Endothelial cell of hepatic sinusoid (primary cell): ENCODE results near the gene HS6ST3.

Source experiments
- in situ Hi-C: cut with HindIII; loops from 2 replicates; pipeline ENCODE4 v1.10.0; 2017; ENCODE audit warnings: low sequenced_read_pairs

Gene HS6ST3

GRCh38 chr13:96696389-96696900 is 606.5 kb downstream of the HS6ST3 start:
- in situ Hi-C loops, result no loop called here

GRCh38 chr13:96700657-96701056 is 610.8 kb downstream of the HS6ST3 start:
- in situ Hi-C loops, result no loop called here

- in situ Hi-C loops, result no loop called here
These were observed 617.2 kb downstream of the HS6ST3 start for GRCh38 chr13:96707146-96707545.

GRCh38 chr13:96710166-96710862 is 620.4 kb downstream of the HS6ST3 start:
- in situ Hi-C loops, result no loop called here

DNA sequence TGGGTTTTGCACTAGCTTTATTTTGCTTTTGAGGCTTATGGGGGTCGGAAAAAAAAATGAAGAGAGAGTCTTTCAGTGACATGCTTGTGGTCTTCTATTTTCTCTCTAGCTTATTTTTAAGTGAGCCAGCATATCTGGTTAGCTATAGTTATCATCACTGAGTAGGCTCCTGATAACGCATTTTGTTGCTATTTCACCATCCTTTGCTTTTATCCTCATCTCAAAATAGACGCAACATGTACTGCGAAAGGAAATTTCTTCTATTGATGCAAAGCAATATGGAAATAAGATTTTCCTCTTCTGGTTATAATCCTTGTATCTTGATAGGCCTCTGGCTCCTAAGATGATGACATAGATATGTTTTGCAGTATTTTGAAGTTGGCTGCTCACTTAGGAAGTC is 630.5 kb downstream of the HS6ST3 start:
- in situ Hi-C loops, result no loop called here

- in situ Hi-C loops, result no loop called here
These were observed 636.7 kb downstream of the HS6ST3 start for GRCh38 chr13:96726651-96727050.

GRCh38 chr13:96728463-96728862 is 638.6 kb downstream of the HS6ST3 start:
- in situ Hi-C loops, result no loop called here

DNA sequence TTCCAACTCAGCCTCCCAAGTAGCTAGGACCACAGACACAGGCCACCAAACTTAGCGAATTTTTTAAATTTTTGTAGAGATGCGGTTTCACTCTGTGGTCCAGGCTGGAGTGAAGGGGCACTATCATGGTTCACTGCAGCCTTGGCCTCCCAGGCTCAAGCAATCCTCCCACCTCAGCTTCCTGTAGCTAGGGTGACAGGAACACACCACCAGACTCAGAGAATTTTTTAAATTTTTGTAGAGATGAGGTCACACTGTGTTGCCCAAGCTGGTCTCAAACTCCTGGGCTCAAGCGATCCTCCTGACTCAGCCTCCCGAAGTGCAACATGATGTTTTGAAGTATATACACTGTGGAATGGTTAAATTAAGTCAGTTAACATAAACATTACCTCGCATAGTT is 640.8 kb downstream of the HS6ST3 start:
- in situ Hi-C loops, result no loop called here

GRCh38 chr13:96734499-96734898 is 644.6 kb downstream of the HS6ST3 start:
- in situ Hi-C loops, result no loop called here

- in situ Hi-C loops, result no loop called here
These were observed 651.9 kb downstream of the HS6ST3 start for GRCh38 chr13:96741779-96742178.

GRCh38 chr13:96743296-96744089 is 653.6 kb downstream of the HS6ST3 start:
- in situ Hi-C loops, result no loop called here

- in situ Hi-C loops, result no loop called here
These were observed 654.7 kb downstream of the HS6ST3 start for GRCh38 chr13:96744367-96745331.

DNA sequence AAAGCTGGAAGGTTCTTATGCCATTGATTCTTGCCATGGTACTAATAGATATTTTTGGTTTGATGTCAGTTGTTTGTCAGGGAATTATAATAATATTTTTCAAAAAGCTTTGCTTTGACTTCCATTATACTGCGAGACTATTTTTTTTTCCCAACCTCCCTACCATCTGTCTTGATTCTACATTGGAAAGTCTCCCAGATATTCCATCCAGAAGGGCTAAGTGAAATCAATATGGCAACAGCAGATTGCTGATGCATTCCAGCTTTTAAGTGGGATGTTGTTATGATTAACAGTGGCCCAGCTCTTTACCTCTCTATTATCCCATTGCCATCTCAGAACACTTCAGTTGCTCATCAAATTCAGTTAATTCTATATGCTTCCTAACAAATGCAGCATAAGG is 657.0 kb downstream of the HS6ST3 start:
- in situ Hi-C loops, result no loop called here

DNA sequence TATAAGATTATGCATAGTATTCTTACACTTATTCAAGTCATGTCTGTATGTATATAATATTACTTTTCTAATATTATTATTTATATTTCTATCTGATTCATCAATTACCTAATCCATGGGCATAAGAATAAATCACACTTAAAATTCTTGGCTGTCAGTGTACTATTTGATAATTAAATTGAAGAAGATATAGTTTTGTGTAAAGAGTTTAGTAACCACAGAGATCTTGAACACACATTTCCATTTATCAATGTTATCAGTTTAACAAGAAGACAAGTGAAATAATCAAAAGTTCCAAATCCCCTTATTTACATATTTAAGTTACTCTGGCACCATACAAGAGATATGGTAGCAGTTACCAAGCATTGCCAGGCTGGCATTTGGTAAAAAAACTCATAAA is 659.9 kb downstream of the HS6ST3 start:
- in situ Hi-C loops, result no loop called here

DNA sequence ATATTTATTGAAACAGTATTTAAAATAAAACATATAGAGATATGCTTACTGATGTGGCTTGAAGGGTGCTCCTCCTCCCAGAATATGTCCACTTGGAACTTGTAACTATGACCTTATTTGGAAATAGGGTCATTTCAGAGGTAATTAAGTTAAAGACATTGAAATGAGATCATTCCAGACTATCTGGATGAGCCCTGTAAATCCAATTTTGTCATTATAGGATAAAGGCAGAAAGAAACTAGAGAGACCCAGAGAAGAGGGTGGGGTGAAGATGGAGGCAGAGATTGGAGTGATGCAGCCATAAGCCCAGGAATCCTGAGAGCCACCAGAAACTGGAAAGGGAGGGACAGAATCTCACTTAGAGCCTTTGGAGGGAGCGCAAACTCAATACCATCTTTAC is 661.2 kb downstream of the HS6ST3 start:
- in situ Hi-C loops, result no loop called here

DNA sequence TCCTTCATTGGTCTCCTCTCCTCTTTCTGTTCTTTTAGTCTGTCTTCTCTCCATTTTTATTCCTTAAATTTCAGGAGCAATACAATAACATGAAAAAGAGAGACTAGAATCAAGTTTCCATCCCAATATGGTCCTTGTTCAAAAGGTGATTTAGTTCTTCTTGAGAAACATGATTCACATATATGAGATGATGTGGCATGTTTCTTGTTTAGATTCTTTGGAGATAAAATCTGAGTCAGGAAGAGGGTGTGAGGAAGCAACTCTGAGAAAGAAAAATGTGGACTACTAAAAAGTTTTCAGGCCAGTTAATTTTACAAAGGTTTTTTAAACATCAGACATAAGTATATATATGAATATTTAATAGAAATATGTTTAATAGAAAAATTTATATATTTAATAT is 673.0 kb downstream of the HS6ST3 start:
- in situ Hi-C loops, result no loop called here

GRCh38 chr13:96766306-96766705 is 676.4 kb downstream of the HS6ST3 start:
- in situ Hi-C loops, result no loop called here

GRCh38 chr13:96768524-96768923 is 678.6 kb downstream of the HS6ST3 start:
- in situ Hi-C loops, result no loop called here

- in situ Hi-C loops, result no loop called here
These were observed 680.0 kb downstream of the HS6ST3 start for GRCh38 chr13:96769874-96770273.

DNA sequence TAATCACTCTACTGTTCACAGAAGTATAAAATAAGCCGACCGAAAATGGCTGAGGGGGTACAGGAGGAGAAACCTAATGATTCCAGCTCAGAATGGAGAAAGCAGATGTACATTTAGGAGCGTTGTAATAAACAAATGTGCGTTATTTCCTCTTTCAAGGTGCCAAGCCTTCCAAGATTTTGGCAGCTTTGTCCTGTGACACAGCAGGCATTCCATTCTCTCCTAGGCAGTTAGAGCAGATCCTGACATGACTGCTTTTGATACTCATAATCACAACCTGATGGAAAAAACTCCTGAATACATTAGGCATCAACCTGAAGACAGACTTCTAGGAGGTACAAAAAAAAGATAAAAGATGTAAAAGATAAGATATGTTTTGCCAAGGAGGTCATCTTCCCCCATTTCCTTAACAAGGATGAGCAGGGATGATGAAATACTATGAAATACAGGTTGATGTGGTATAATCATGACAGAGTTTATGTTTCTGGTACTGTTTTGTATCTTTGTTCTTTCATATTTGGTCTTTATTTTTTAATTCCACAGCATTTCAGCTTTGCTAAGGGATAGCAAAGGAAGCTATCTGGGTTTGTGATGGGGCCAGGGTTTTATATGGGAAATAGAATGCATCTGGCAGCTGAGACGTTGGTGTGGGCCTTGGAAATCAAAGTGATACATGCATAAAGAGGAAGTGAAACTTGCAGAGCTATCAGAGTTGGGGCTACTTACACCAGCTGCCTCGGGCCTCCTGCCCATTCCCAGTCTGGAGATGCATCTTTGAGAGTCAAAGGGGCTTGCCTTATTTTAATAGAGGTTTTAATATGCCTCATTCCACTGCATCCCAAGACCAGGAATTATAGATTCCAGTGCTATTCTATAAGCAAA is 681.8 kb downstream of the HS6ST3 start:
- in situ Hi-C loops, result no loop called here
